GM21381 (cell line): ENCODE results near the gene ANKRD60.

Experiments
- ATAC-seq: cut with Tn5 transposase; IDR thresholded peaks from one replicate; pipeline ENCODE4 v1.9.1; 2021; ENCODE audit warnings: mild to moderate bottlenecking, moderate library complexity; ENCODE audit not compliant: unreplicated experiment

The ANKRD60 gene

DNA sequence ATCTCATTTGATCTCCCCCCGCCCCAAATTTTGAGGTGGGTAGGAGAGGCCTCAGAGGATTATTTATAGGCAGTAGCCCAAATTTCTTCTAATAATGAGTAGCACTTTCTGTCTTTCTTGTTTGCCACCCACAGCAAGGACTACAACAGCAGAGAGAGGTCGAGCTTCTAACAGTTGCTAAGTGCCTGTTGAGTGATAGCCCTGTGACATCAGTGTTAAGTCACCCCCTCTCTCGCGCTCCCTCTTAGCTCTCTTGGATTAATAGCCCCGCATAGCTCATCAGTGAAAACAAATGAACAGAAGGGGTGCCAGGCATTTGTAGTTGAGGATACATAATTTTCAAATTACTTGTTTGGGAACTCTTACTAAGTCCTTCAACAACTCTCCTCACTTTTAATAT lies 3.5 kb downstream of the ANKRD60 start:
- no peak for ATAC-seq

DNA sequence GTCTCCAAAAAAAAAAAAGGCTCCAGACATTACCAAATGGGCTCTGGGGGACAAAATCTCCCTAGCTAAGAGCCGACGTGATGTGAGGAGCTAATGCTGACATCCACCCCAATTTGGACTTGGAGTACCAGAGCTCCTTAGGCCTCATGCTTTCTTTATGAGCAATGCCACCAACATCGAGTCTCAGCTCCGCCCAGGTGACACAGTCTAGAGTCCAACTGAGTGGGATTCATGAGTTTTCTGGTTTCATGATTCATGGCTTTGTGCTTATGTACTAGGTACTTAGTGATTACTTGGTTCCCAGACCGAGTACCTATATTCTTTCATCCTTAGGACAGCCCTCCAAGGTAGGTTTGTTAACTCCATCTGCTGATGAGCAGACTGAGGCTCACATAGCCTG lies 4.4 kb downstream of the ANKRD60 start:
- ATAC-seq: no peak

DNA sequence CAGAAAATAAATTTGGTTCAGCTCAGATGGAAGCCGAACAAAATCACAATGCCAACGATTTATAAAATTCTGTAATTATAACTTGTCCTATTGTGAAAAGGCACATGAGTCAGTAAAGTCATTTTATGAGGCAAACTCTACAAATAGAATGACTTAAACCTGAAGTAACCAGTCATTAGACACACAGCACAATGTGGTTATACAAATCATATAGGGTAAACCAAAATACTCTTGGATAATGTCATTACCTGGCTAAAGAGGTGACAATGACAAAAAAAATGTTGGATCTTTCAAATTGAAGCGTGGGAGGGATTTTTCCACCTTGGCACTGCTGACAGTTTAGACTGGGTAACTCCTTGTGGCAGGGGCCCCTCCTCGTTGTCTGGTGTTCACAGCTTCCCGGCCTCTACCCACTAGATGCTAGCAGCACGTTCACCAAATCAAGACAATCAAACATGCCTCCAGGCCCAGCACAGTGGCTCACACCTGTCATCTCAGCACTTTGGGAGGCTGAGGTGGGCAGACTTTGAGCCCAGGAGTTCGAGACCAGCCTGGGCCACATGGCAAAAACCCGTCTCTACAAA lies 5.0 kb downstream of the ANKRD60 start:
- no peak for ATAC-seq

- no peak for ATAC-seq
These were observed 6.0 kb downstream of the ANKRD60 start for GRCh38 chr20:58222446-58222845.

DNA sequence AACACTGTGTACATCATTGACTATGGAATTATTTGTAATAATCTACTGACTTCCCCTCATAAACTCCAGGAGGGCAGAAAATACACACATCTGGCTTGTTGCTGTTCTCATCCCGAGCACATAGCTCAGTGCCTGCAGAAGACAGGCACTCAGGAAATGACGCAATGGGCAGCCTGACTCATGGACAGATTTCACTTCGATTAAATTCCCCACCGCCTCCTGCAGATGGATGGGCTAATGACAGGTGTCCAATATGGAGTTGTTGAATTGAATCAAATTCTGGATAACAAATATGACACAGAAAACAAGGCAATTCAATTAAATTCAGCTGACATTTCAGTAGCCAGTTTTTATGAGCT lies 9.1 kb downstream of the ANKRD60 start:
- ATAC-seq: no peak

DNA sequence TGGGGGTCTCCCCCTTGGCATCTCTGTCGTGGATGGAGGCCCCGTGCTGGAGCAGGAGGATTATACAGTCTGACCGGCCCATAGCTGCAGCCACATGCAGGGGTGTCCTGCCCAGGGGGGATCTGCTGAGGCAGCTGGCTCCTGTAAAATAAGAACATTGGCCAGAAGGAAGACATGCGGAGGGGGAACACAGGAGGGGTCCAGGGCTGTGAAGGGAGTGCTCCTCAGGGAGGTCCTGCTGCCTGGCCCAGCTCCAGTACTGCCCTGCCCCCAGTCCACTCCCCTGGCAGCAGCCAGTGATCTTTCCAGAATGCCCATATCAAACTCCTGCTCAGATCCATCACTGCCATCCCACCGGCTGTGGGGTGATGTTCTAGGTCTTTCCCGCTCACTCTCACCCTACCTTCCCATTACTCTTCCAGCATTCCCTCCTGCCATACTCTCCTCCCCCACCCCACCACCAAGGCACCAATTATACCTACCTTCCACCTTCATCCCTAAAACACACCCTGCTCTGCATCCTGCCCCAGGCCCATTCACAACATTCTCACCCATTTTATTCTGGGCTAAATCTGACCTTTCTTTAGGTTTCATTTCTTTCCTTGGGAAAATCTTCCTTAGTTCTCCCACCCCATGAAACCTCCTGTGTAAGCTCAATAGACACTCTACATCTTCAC lies 9.7 kb downstream of the ANKRD60 start:
- ATAC-seq: no peak

- no peak for ATAC-seq
These were observed 12.1 kb downstream of the ANKRD60 start for GRCh38 chr20:58216334-58216733.

GRCh38 chr20:58215116-58215515 lies 13.3 kb downstream of the ANKRD60 start:
- ATAC-seq: no peak

GRCh38 chr20:58214310-58214709 lies 14.1 kb downstream of the ANKRD60 start:
- ATAC-seq: no peak

DNA sequence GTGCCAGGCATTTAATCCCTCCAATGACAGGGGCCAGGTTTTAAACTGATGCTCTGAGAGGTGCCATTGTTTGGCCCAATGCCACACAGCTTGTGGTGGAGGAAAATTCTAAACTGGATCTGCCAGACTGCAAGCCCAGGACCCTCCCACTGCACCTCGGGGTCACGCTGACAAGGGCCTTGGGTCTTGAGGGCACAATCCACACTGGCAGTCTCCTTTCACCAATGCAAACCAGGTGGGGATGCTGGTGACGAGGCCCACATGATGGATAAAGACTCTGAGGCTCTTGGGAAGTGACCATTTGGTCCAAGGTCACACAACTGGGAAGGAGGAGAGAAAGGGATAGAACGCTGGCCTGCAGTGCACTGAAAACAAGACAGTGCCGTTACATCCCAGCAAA lies 14.7 kb downstream of the ANKRD60 start:
- no peak for ATAC-seq

DNA sequence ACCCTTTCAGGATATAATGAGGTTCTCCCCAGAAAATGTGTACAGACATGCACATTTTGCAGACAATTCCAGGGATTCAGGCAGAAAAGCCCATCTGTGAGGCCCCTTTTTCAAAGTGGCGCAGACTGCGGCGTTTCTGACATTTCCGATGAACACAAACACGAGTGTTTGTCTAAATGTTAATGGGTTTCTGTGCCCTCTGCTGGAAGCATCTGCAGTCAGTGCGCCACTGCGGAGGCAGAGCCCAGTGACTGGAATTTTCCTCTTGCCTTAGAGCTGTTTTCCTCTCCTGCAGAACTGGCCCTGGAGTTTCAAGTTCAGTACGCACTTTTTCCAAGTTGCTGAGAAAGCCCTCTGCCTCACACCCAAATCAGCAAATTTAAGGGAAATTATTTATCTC lies 15.3 kb downstream of the ANKRD60 start:
- no peak for ATAC-seq

DNA sequence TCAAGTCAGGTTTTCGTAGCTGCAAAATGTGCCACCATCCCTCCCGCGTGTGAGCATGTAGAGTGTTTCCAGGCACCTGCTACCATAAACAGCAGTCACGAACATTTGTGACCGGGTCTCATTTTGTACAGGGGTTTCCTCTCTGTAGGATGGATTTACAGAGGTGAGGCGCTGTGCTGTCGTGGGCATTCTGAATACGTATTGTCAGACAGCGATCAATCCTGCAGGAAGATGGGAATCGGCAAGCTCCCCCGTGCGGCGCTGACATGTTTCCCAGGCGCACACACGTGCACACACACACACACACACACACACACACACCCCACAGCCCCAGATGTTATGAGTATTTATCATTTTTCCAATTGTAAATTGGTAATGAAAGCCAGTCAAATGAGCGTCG lies 15.8 kb downstream of the ANKRD60 start:
- no peak for ATAC-seq

DNA sequence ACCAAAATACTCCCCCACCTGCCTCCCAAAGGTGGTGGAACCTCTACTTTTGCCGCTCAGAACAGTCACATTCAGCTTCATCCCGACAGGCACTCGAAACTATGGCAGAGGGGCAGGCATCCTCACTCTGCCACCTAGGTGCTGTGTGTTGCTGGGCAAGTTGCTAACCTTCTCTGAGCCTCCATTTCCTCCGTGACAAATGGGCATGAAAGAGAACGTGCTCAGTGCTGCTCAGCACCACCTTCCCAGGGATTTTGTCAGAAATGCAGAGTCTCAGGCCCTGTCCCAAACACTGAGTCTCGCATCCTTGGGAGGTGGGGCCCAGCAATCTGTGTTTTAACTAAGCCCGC lies 18.1 kb downstream of the ANKRD60 start:
- ATAC-seq: no peak

DNA sequence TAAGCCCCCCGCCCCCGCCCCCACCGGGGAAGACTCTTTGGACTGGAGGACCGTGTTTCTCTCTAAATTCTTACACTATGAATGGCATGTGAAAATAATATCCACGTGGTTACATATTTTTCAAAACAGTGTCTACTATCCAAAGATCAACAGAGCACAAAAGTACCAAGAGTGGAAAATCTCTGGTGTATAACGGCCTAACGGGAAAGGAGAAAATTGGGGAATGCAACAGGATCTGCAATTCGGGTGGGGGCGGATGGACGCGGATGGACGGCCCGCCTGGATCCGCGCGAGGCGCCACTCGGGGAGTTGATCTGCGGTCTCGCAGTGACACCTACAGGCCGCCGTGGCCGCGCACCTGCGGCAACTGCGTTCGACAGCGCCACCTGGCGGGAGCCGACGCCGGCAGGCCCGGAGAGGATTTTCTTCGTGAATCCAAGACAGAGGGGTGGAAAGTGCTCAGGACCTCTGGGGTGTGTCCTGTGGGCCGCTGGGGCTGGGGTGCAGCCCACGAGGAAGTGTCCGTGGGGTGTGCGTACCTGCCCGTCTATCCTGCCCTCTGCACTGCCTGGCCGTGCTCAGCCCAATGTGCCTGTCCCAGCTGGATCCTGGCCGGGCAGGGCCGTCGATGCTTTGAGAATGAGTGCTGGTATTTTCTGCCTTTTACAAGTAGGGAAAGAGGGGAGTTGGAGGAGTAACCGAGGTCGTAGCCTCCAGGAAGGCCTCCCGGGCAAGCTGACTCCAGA lies 18.6 kb downstream of the ANKRD60 start:
- ATAC-seq: peak; percentile 86

DNA sequence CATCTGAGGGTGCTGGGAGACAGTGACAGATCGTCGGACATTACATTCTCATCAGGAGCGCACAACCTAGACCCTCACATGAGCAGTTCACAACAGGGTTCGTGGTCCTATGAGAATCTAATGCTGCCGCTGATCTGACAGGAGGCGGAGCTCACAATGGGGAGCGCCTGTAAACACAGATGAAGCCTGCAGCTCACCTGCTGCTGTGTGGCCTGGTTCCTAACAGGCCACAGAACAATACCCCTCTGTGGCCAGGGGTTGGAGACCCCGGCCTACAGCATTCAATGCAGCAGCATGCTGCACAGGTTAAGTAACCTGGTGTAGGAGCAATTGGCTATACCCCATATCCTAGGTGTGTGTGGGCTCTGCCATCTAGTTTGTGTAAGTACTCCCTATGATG lies 19.5 kb downstream of the ANKRD60 start:
- no peak for ATAC-seq

- ATAC-seq: no peak
These were observed 22.6 kb downstream of the ANKRD60 start for GRCh38 chr20:58205850-58206249.

DNA sequence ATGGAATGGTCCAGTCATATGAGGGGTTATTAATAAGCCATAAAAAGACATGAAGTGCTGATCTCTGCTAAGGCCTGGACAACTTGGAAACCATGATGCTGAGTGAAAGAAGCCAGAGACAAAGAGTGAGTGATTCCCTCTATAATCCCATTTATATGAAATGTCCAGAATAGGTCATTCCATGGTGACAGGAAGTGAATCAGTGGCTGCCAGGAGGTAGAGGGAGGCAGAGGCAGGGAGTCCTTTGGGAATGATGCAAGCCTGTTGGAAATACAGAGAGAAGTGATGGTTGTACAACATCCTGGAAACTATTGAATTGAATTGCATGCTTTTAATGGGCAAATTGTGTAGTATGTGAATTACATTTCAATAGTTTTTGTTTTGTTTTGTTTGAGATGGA lies 26.4 kb downstream of the ANKRD60 start:
- ATAC-seq: no peak

GRCh38 chr20:58201616-58202015 lies 26.8 kb downstream of the ANKRD60 start:
- no peak for ATAC-seq

DNA sequence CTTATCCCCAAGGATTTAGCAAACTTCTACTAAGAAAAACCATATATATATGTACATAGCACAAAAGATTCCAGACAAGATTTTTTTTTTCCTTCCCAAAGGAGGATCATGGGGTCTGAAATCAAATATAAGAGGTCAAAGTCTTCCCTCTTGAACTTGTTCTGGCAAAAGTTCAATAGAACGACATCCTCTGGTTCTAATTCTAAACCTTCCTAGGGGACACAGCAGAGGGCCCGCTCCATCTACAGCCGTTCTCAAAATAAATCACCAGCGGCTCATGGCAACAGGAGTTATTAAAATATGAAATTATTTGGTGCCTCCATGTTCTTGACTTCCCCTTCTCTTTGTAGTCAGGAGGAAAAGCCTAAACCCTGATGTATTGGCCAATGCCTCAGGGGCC lies 29.0 kb downstream of the ANKRD60 start:
- no peak for ATAC-seq

DNA sequence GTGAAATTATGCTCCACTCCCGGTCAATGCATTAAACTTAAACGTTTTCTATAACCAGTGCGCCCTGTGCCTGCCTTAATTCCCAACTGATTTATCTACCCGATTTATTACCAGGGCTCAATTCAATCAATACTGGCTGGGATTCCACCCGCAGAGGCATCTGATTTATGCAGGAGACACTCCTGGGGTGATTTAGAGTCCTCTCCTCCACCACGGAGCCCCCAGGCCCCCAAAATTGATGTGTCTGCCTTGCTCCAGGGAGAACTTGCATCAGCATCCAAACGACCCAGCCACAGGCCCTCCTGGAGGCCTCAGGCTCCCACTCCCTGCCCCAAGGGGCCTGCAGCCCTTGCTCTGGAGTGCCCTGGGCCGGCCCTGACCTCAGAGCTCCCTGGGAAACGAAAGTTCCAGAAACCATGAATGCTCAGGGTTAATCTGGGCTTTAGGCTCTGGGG lies 29.5 kb downstream of the ANKRD60 start:
- ATAC-seq: no peak

DNA sequence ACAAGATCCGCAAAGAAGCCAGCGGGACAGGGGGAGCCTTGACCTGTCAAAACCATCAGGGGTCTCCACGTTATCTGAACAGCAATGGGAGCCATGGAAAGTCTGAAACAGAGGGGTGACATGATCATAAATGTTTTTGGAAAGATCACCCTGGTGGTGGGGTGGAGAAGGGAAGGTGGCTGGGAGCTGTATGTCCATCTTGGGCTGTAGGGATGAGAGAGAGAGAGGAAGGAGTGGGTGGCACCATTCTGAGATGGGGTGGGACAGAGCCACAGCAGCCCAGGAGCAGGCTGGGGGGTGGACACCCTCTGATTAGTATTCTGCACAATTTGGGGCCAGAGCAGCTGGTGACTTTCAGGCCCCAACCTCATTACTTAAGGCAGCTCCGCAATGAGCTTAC lies 30.1 kb downstream of the ANKRD60 start:
- ATAC-seq: no peak

GRCh38 chr20:58197185-58197469 lies 31.3 kb downstream of the ANKRD60 start:
- ATAC-seq: no peak
